SK-N-MC (cell line): ENCODE measurements around the gene NHLRC2.

Source experiments
- EZH2 ChIP-seq: fragments of 200-600 bp; sonication (generic); IDR thresholded peaks from one replicate; pipeline ENCODE4 v1.6.1; 2017; ENCODE audit warnings: antibody characterized with exemption
- POLR2AphosphoS5 ChIP-seq: IDR thresholded peaks from 2 replicates; pipeline ENCODE4 v1.6.1; 2012; ENCODE audit warnings: mild to moderate bottlenecking, low read depth, low read length, borderline replicate concordance

DNA sequence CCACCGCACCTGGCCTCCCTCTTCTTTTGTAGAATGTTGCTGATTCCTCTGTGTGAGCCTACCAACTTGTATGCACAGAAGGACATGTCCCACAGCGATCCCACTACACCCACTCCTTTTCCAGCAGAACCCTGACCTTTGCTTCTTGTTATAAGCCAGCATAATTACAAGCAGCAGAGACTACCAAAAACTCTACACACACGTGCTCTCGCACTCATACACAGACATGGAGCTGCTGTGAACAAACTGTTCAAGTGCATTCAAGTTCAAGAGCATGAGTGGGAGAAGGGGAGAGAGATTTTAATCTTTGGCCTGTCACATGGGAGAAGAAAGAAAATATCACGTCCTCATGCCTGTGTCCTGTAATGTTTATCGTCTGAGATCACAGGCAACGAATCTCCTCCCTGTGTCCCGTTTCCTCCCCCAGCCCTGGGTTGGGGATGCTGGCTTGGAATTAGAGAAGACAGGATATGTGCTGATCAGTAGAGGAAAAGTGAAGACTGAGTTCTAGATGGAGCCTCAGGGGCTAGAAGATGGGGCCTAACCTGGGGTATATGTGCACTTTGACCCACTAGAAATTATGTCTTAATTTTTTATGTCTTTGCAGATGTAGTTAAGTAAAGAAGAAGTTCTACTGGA is 79.6 kb downstream of the NHLRC2 start:
- TF ChIP-seq POLR2AphosphoS5 (no peak), EZH2 (no peak)
